ENCODE measurements around the gene DNER. TPM values are rescaled to one million over a fixed set of nuclear protein-coding genes. Genes with fewer than 3 reads are reported as not detected.

DNER gene
- total and polyA plus RNA-seq, 2 of the 13 experiments (the other 11 are each of a cell fraction or from before 2014, with no cell fraction given) = not detected

GRCh38 chr2:229343661-229344060 lies 370.7 kb downstream of the DNER start:
- Histone ChIP-seq H3K9me3 (ENCODE audit: low read length) (peaks cover 2% of the 10 kb centered on the region; the same call in 1 of the 2 replicates), H3K27me3 (ENCODE audit: control insufficient read depth in 1 of 2, insufficient read depth in 2 of 2, low read length in 2 of 2) (no peaks in the 10 kb centered on the region), H3K4me1 (ENCODE audit: insufficient read depth, low read length) (no peaks in the 10 kb centered on the region), H4K20me1 (ENCODE audit: insufficient read depth, low read length) (no peaks in the 10 kb centered on the region), H2AFZ (ENCODE audit: low read length) (no peak overlapping the region), H3K36me3 (replicated peaks in 1 of 2; ENCODE audit: control insufficient read depth in 1 of 2, insufficient read depth in 2 of 2, low read length in 2 of 2) (no peaks in the 10 kb centered on the region), H3K9ac (ENCODE audit: insufficient read depth, low read depth, low read length) (no peak overlapping the region), H3K79me2 (ENCODE audit: insufficient read depth, low read length) (no peaks in the 10 kb centered on the region), H3K4me3 (replicated peaks in 1 of 3; ENCODE audit: insufficient read depth in 1 of 3, low read depth in 2 of 3, low read length in 3 of 3) (no peak overlapping the region), H3K27ac (ENCODE audit: extremely low read length, insufficient read depth, low read length) (no peak overlapping the region), H3K4me2 (ENCODE audit: low read depth, low read length) (no peak overlapping the region)
- ChIA-PET CTCF (ENCODE audit: low intra/inter-chr PET ratio, low total read pairs) (interaction anchor here (2.3 kb wide), 1 partner anchor 243 kb away, joined by 8 read pairs; no protein-coding TSS in a partner anchor), POLR2A (no interaction called here)
- FAIRE-seq (no peak), ATAC-seq (no peak), DNase-seq (ENCODE audit: low spot score) (no peak)
- no TSS peak for BruUV-seq (replicated peaks)
- in situ Hi-C loops (cut with HindIII; ENCODE audit: extremely low pct_ligation_motif_present, low pct_unique_long_range_greater_than_20kb) (loop anchor here (10.0 kb wide), 1 partner anchor 241 kb away; no protein-coding TSS in a partner anchor), intact Hi-C loops (cut with micrococcal nuclease; ENCODE audit: unreplicated experiment) (no loop called here)
- 50% methylated on average over 3 of the region's 3 CpGs for WGBS (ENCODE audit: low lambda C conversion rate)
- no peak for TF ChIP-seq NR2F1 (CRISPR knock-in tag; IDR thresholded peaks at IDR 0.05)
- no peak for TF ChIP-seq CERS6 (CRISPR knock-in tag; IDR thresholded peaks at IDR 0.05)
- no peak for TF ChIP-seq RARG (CRISPR knock-in tag; IDR thresholded peaks at IDR 0.05; ENCODE audit: low read depth)
- TF ChIP-seq RBFOX2 (IDR thresholded peaks at IDR 0.05; ENCODE audit: low read depth, low read length) = no peak

GRCh38 chr2:229342376-229342775 lies 372.0 kb downstream of the DNER start:
- no peak overlapping the region for H2AFZ ChIP-seq (ENCODE audit: low read length)
- H3K4me2 ChIP-seq (ENCODE audit: low read depth, low read length) = no peak overlapping the region
- no peaks in the 10 kb centered on the region for H3K79me2 ChIP-seq (ENCODE audit: insufficient read depth, low read length)
- peak; percentile 4 for DNase-seq (ENCODE audit: low spot score)
- no peaks in the 10 kb centered on the region for H3K36me3 ChIP-seq (replicated peaks in 1 of 2; ENCODE audit: control insufficient read depth in 1 of 2, insufficient read depth in 2 of 2, low read length in 2 of 2)
- H4K20me1 ChIP-seq (ENCODE audit: insufficient read depth, low read length) = no peaks in the 10 kb centered on the region
- no TSS peak for BruUV-seq (replicated peaks)
- H3K4me3 ChIP-seq (replicated peaks in 1 of 3; ENCODE audit: insufficient read depth in 1 of 3, low read depth in 2 of 3, low read length in 3 of 3) = no peak overlapping the region
- ChIA-PET CTCF (ENCODE audit: low intra/inter-chr PET ratio, low total read pairs) (interaction anchor here (2.3 kb wide), 1 partner anchor 244 kb away, joined by 8 read pairs; no protein-coding TSS in a partner anchor), POLR2A (no interaction called here)
- H3K4me1 ChIP-seq (ENCODE audit: insufficient read depth, low read length) = no peaks in the 10 kb centered on the region
- in situ Hi-C loops (cut with HindIII; ENCODE audit: extremely low pct_ligation_motif_present, low pct_unique_long_range_greater_than_20kb) (loop anchor here (10.0 kb wide), 1 partner anchor 242 kb away; no protein-coding TSS in a partner anchor), intact Hi-C loops (cut with micrococcal nuclease; ENCODE audit: unreplicated experiment) (no loop called here)
- no peak overlapping the region for H3K27ac ChIP-seq (ENCODE audit: extremely low read length, insufficient read depth, low read length)
- WGBS (ENCODE audit: low lambda C conversion rate) = 2% methylated on average over 4 of the region's 4 CpGs
- FAIRE-seq = no peak
- H3K9ac ChIP-seq (ENCODE audit: insufficient read depth, low read depth, low read length) = no peak overlapping the region
- peak; percentile 92 for ATAC-seq
- no peaks in the 10 kb centered on the region for H3K9me3 ChIP-seq (ENCODE audit: low read length)
- H3K27me3 ChIP-seq (ENCODE audit: control insufficient read depth in 1 of 2, insufficient read depth in 2 of 2, low read length in 2 of 2) = no peaks in the 10 kb centered on the region
- TF ChIP-seq RBFOX2 (IDR thresholded peaks at IDR 0.05; ENCODE audit: low read depth, low read length) (no peak), ZEB1 (IDR thresholded peaks at IDR 0.05; ENCODE audit: insufficient replicate concordance, low read depth) (no peak), SMC3 (IDR thresholded peaks at IDR 0.05; ENCODE audit: low read length) (peak; percentile 51), BHLHE40 (IDR thresholded peaks at IDR 0.05; ENCODE audit: low read length) (no peak), XRCC5 (optimal IDR thresholded peaks at IDR 0.05; ENCODE audit: low read length) (peak; percentile 33), ZNF331 (CRISPR knock-in tag; IDR thresholded peaks at IDR 0.05) (0 out of 2 replicates have a peak, but pooled peaks have one; percentile 11), TFDP1 (CRISPR knock-in tag; IDR thresholded peaks at IDR 0.05; ENCODE audit: borderline replicate concordance) (no peak), STAG1 (CRISPR knock-in tag; IDR thresholded peaks at IDR 0.05) (peak; percentile 49), POLR2AphosphoS5 (IDR thresholded peaks at IDR 0.05; ENCODE audit: low read depth, low read length) (no peak), CTCF (CRISPR knock-in tag; IDR thresholded peaks at IDR 0.05) (peak; percentile 73)

All from HepG2 (cell line).